Hepatocyte (in vitro differentiated cells): ENCODE data around the gene TUBA4B. TPM values are rescaled to one million over a fixed set of nuclear protein-coding genes. Genes with fewer than 3 reads are reported as not detected.

Experiments
- DNase-seq: peaks from one replicate; pipeline ENCODE4 v3.0.0-alpha.2; 2016; ENCODE audit warnings: low spot score
- H2AFZ ChIP-seq: fragments of 200-600 bp; sonication (generic); 2 replicates; pipeline ENCODE4 v1.6.0; 2016; ENCODE audit warnings: antibody characterized with exemption, mild to moderate bottlenecking
- H3K27ac ChIP-seq: fragments of 200-600 bp; sonication (generic); 2 replicates; pipeline ENCODE4 v1.5.1; 2016; ENCODE audit warnings: mild to moderate bottlenecking
- H3K27me3 ChIP-seq: fragments of 200-600 bp; sonication (generic); 2 replicates; pipeline ENCODE4 v1.6.1; 2016
- H3K36me3 ChIP-seq: fragments of 200-600 bp; sonication (generic); replicated peaks from 2 replicates; pipeline ENCODE4 v1.5.1; 2016; ENCODE audit warnings: low read depth; ENCODE audit not compliant: insufficient read depth
- H3K4me1 ChIP-seq: fragments of 200-600 bp; sonication (generic); 2 replicates; pipeline ENCODE4 v1.5.1; 2016; ENCODE audit warnings: mild to moderate bottlenecking, moderate library complexity; ENCODE audit not compliant: insufficient read depth
- H3K4me2 ChIP-seq: fragments of 200-600 bp; sonication (generic); 2 replicates; pipeline ENCODE4 v1.6.0; 2016
- H3K4me3 ChIP-seq: fragments of 200-600 bp; sonication (generic); 2 replicates; pipeline ENCODE4 v1.5.1; 2016; ENCODE audit warnings: mild to moderate bottlenecking
- H3K79me2 ChIP-seq: fragments of 200-600 bp; sonication (generic); 2 replicates; pipeline ENCODE4 v1.6.0; 2017; ENCODE audit warnings: mild to moderate bottlenecking
- H3K9me2 ChIP-seq: fragments of 200-600 bp; sonication (generic); replicated peaks from 2 replicates; pipeline ENCODE4 v1.6.0; 2017; ENCODE audit warnings: mild to moderate bottlenecking; ENCODE audit not compliant: insufficient read depth
- H3K9me3 ChIP-seq: fragments of 200-600 bp; sonication (generic); 2 replicates; pipeline ENCODE4 v1.5.1; 2016; ENCODE audit warnings: low read depth, mild to moderate bottlenecking
- H4K20me1 ChIP-seq: fragments of 200-600 bp; sonication (generic); 2 replicates; pipeline ENCODE4 v1.6.0; 2016; ENCODE audit warnings: mild to moderate bottlenecking; ENCODE audit not compliant: insufficient read depth, poor library complexity, severe bottlenecking
- EZH2 ChIP-seq: fragments of 200-600 bp; sonication (generic); IDR thresholded peaks from 2 replicates; pipeline ENCODE4 v1.6.1; 2016; ENCODE audit warnings: antibody characterized with exemption, mild to moderate bottlenecking, borderline replicate concordance
- EZH2phosphoT487 ChIP-seq: fragments of 200-600 bp; sonication (generic); IDR thresholded peaks from one replicate; pipeline ENCODE4 v1.6.1; 2018; ENCODE audit warnings: antibody characterized with exemption, mild to moderate bottlenecking, low read depth, moderate library complexity; ENCODE audit not compliant: unreplicated experiment, severe bottlenecking
- WGBS: methylation state at CpG from one replicate; pipeline ENCODE4 v1.1.6; 2016; ENCODE audit warnings: low lambda C conversion rate; ENCODE audit errors: missing lambda C conversion rate; 5-methylcytosine and 5-hydroxymethylcytosine counted together
- microRNA counts: library from miRNA; unstranded; fragments of <30 nt; microRNA quantifications from one replicate; lab custom pipeline; 2017
- microRNA-seq: library from miRNA; unstranded; fragments of <30 nt; microRNA quantifications from one replicate; pipeline ENCODE4, GENCODE V29; 2017
- polyA plus RNA-seq: library from polyadenylated mRNA; unstranded; fragments of >200 nt; fragmentation: Nextera tagmentation; extraction: Ambion mirVana; gene quantifications from 2 replicates; pipeline ENCODE4 v1.2.1, GENCODE V29; 2016
- small RNA-seq: library from RNA; depleted of rRNA; stranded (forward); fragments of <200 nt; gene quantifications from one replicate; pipeline ENCODE3, GENCODE V24; 2014
- total RNA-seq: library from RNA; depleted of rRNA; stranded (reverse); fragments of >200 nt; gene quantifications from 2 replicates; pipeline ENCODE4 v1.2.3, GENCODE V29; 2014
- TF ChIP-seq, protein P1 (sequence below): fragments of 200-600 bp; sonication (generic); IDR thresholded peaks from 2 replicates; pipeline ENCODE4 v1.5.1; 2016; ENCODE audit warnings: antibody characterized with exemption, mild to moderate bottlenecking; ENCODE audit not compliant: poor library complexity

Gene TUBA4B
- total and polyA plus RNA-seq, 2 experiments from 2014 or later, result 0.13 TPM; not detected in 1

- no peaks in the 10 kb centered on the region for H3K36me3 ChIP-seq
- no peak overlapping the region for H3K4me3 ChIP-seq
- H3K9me3 ChIP-seq, result no peaks in the 10 kb centered on the region
- 93% methylated on average over 16 of the region's 16 CpGs for WGBS
- DNase-seq, result no peak
- H3K27ac ChIP-seq, result no peak overlapping the region
- H3K4me1 ChIP-seq, result no peaks in the 10 kb centered on the region
- H3K79me2 ChIP-seq, result no peaks in the 10 kb centered on the region
- TF ChIP-seq EZH2 (no peak), EZH2phosphoT487 (no peak)
- TF ChIP-seq, protein P1, sequence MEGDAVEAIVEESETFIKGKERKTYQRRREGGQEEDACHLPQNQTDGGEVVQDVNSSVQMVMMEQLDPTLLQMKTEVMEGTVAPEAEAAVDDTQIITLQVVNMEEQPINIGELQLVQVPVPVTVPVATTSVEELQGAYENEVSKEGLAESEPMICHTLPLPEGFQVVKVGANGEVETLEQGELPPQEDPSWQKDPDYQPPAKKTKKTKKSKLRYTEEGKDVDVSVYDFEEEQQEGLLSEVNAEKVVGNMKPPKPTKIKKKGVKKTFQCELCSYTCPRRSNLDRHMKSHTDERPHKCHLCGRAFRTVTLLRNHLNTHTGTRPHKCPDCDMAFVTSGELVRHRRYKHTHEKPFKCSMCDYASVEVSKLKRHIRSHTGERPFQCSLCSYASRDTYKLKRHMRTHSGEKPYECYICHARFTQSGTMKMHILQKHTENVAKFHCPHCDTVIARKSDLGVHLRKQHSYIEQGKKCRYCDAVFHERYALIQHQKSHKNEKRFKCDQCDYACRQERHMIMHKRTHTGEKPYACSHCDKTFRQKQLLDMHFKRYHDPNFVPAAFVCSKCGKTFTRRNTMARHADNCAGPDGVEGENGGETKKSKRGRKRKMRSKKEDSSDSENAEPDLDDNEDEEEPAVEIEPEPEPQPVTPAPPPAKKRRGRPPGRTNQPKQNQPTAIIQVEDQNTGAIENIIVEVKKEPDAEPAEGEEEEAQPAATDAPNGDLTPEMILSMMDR, result no peak
- no peak overlapping the region for H3K4me2 ChIP-seq
- no peaks in the 10 kb centered on the region for H4K20me1 ChIP-seq
- peaks cover 16% of the 10 kb centered on the region for H3K27me3 ChIP-seq
- H2AFZ ChIP-seq, result no peak overlapping the region
- H3K9me2 ChIP-seq, result no peaks in the 10 kb centered on the region
Measured at GRCh38 chr2:219314804-219315468, 61.9 kb downstream of the TUBA4B start.

MicroRNAs within 50 kb of the gene (microRNA counts, 767-probe panel; counts per million panel counts)
- not detected for microRNA hsa-miR-153 (lab: Ali Mortazavi, UCI)

Small RNA genes lying within 50 kb of the gene (microRNA-seq; reads per million reads assigned to microRNA genes)
- gene MIR153-1, result not detected

Small RNA genes lying within 50 kb of the gene (small RNA-seq; reads per million reads assigned to genes)
- gene MIR153-1, result not detected

Other genes with a start within 250 kb of the TUBA4B start
- gene CFAP65, start 211.7 kb upstream of the TUBA4B start, total RNA-seq, result 0.03 and 0.12 TPM in 2 replicates
- 0.05 and 0.06 TPM in 2 replicates for gene CFAP65, start 211.7 kb upstream of the TUBA4B start, polyA plus RNA-seq
- gene IHH, start 192.3 kb upstream of the TUBA4B start, total RNA-seq, result 23.0 and 23.1 TPM in 2 replicates
- 27.7 and 36.3 TPM in 2 replicates for gene IHH, start 192.3 kb upstream of the TUBA4B start, polyA plus RNA-seq
- 27.8 and 28.2 TPM in 2 replicates for gene NHEJ1, start 92.4 kb upstream of the TUBA4B start, total RNA-seq
- 18.1 and 18.2 TPM in 2 replicates for gene NHEJ1, start 92.4 kb upstream of the TUBA4B start, polyA plus RNA-seq
- gene SLC23A3, start 83.2 kb upstream of the TUBA4B start, total RNA-seq, result 1.4 and 1.5 TPM in 2 replicates
- 0.80 and 1.1 TPM in 2 replicates for gene SLC23A3, start 83.2 kb upstream of the TUBA4B start, polyA plus RNA-seq
- gene CNPPD1, start 76.3 kb upstream of the TUBA4B start, total RNA-seq, result 25.8 and 34.0 TPM in 2 replicates
- 49.4 and 50.8 TPM in 2 replicates for gene CNPPD1, start 76.3 kb upstream of the TUBA4B start, polyA plus RNA-seq
- gene RETREG2, start 75.0 kb upstream of the TUBA4B start, total RNA-seq, result 89.1 and 93.3 TPM in 2 replicates
- gene RETREG2, start 75.0 kb upstream of the TUBA4B start, polyA plus RNA-seq, result 81.0 and 90.7 TPM in 2 replicates
- gene ZFAND2B, start 46.5 kb upstream of the TUBA4B start, total RNA-seq, result 38.7 and 58.1 TPM in 2 replicates
- 55.1 and 65.4 TPM in 2 replicates for gene ZFAND2B, start 46.5 kb upstream of the TUBA4B start, polyA plus RNA-seq
- 34.7 and 37.7 TPM in 2 replicates for gene ABCB6, start 34.3 kb upstream of the TUBA4B start, total RNA-seq
- gene ABCB6, start 34.3 kb upstream of the TUBA4B start, polyA plus RNA-seq, result 53.4 and 59.5 TPM in 2 replicates
- gene ATG9A, start 23.6 kb upstream of the TUBA4B start, total RNA-seq, result 34.6 and 35.7 TPM in 2 replicates
- gene ATG9A, start 23.6 kb upstream of the TUBA4B start, polyA plus RNA-seq, result 46.6 and 57.8 TPM in 2 replicates
- gene ANKZF1, start 23.4 kb upstream of the TUBA4B start, total RNA-seq, result 25.2 and 37.5 TPM in 2 replicates
- 41.6 and 47.1 TPM in 2 replicates for gene ANKZF1, start 23.4 kb upstream of the TUBA4B start, polyA plus RNA-seq
- 5.9 and 9.6 TPM in 2 replicates for gene GLB1L, start 7.8 kb upstream of the TUBA4B start, total RNA-seq
- 1.7 and 6.6 TPM in 2 replicates for gene GLB1L, start 7.8 kb upstream of the TUBA4B start, polyA plus RNA-seq
- 35.6 and 38.8 TPM in 2 replicates for gene STK16, start 7.8 kb upstream of the TUBA4B start, total RNA-seq
- gene STK16, start 7.8 kb upstream of the TUBA4B start, polyA plus RNA-seq, result 7.7 and 10.1 TPM in 2 replicates
- gene TUBA4A, start 675 bp downstream of the TUBA4B start, total RNA-seq, result 4.7 and 9.6 TPM in 2 replicates
- gene TUBA4A, start 675 bp downstream of the TUBA4B start, polyA plus RNA-seq, result 10.5 and 14.3 TPM in 2 replicates
- gene DNAJB2, start 26.1 kb downstream of the TUBA4B start, total RNA-seq, result 47.4 and 50.7 TPM in 2 replicates
- 19.4 and 20.1 TPM in 2 replicates for gene DNAJB2, start 26.1 kb downstream of the TUBA4B start, polyA plus RNA-seq
- 3.5 and 4.6 TPM in 2 replicates for gene PTPRN, start 56.2 kb downstream of the TUBA4B start, total RNA-seq
- gene PTPRN, start 56.2 kb downstream of the TUBA4B start, polyA plus RNA-seq, result 9.8 and 9.9 TPM in 2 replicates
- not detected in 2 replicates for gene RESP18, start 79.5 kb downstream of the TUBA4B start, total RNA-seq
- gene RESP18, start 79.5 kb downstream of the TUBA4B start, polyA plus RNA-seq, result not detected in 2 replicates
- 53.5 and 72.0 TPM in 2 replicates for gene DNPEP, start 134.7 kb downstream of the TUBA4B start, total RNA-seq
- 79.0 and 87.7 TPM in 2 replicates for gene DNPEP, start 134.7 kb downstream of the TUBA4B start, polyA plus RNA-seq
- 103 and 114 TPM in 2 replicates for gene DES, start 165.1 kb downstream of the TUBA4B start, total RNA-seq
- gene DES, start 165.1 kb downstream of the TUBA4B start, polyA plus RNA-seq, result 58.5 and 60.9 TPM in 2 replicates
- 21.1 and 21.6 TPM in 2 replicates for gene SPEG, start 181.6 kb downstream of the TUBA4B start, total RNA-seq
- gene SPEG, start 181.6 kb downstream of the TUBA4B start, polyA plus RNA-seq, result 35.8 and 40.0 TPM in 2 replicates
- 51.3 and 76.5 TPM in 2 replicates for gene GMPPA, start 245.6 kb downstream of the TUBA4B start, total RNA-seq
- 67.8 and 75.6 TPM in 2 replicates for gene GMPPA, start 245.6 kb downstream of the TUBA4B start, polyA plus RNA-seq